ENCODE data around the gene BPIFB4.

DNA sequence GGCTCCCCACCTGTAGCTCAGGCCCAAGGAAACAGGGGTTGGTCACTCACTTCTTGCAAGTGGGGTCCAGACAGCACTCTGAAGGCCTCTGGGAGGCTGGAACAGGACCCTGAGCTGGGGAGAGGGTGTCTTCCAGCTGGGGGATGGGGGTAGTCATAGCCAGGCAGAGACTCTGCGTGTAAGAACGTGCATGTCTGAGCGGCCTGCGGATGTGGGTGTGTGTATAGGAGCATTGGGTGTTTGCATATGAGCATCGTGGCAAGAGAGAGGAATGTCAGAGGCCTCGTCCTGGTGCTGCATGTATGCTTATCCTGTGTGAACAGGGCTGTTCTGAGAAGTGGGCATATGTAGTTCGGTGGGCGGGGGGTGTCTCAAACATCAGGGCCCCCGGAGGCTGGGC is 13.7 kb upstream of the BPIFB4 start:
- TF ChIP-seq, protein P1, sequence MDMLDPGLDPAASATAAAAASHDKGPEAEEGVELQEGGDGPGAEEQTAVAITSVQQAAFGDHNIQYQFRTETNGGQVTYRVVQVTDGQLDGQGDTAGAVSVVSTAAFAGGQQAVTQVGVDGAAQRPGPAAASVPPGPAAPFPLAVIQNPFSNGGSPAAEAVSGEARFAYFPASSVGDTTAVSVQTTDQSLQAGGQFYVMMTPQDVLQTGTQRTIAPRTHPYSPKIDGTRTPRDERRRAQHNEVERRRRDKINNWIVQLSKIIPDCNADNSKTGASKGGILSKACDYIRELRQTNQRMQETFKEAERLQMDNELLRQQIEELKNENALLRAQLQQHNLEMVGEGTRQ (CRISPR knock-in tag; IDR thresholded peaks at IDR 0.05) = no peak
- no peak for TF ChIP-seq NR3C1 (CRISPR knock-in tag; IDR thresholded peaks at IDR 0.05)
- TF ChIP-seq, protein P2, sequence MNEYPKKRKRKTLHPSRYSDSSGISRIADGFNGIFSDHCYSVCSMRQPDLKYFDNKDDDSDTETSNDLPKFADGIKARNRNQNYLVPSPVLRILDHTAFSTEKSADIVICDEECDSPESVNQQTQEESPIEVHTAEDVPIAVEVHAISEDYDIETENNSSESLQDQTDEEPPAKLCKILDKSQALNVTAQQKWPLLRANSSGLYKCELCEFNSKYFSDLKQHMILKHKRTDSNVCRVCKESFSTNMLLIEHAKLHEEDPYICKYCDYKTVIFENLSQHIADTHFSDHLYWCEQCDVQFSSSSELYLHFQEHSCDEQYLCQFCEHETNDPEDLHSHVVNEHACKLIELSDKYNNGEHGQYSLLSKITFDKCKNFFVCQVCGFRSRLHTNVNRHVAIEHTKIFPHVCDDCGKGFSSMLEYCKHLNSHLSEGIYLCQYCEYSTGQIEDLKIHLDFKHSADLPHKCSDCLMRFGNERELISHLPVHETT (CRISPR knock-in tag; conservative IDR thresholded peaks at IDR 0.05 in 1 of 2, IDR thresholded peaks at IDR 0.05 in 1 of 2) = no peak

Measured in K562 (cell line).